PFSK-1 (cell line): ENCODE results near the gene TRPV3.

Experiments
- FOXP2 ChIP-seq: optimal IDR thresholded peaks from 2 replicates; pipeline ENCODE3; 2011; ENCODE audit warnings: borderline replicate concordance, control low read depth, inconsistent platforms; ENCODE audit not compliant: insufficient read depth; ENCODE audit errors: extremely low read length, extremely low read depth
- POLR2AphosphoS5 ChIP-seq: IDR thresholded peaks from 2 replicates; pipeline ENCODE4 v1.6.1; 2012; ENCODE audit warnings: low read depth, mild to moderate bottlenecking, control low read depth, low read length, moderate library complexity
- REST ChIP-seq, 2 experiments: IDR thresholded peaks; 2 replicates each; pipeline versions ENCODE4 v1.6.1 to v1.8.0; 2011 to 2012; ENCODE audit warnings: low read depth in 2 of 2, low read length in 2 of 2, control low read depth in 1 of 2, inconsistent platforms in 1 of 2, mild to moderate bottlenecking in 1 of 2, moderate library complexity in 1 of 2; ENCODE audit not compliant: insufficient read depth in 1 of 2
- SIN3A ChIP-seq: IDR thresholded peaks from 2 replicates; pipeline ENCODE4 v1.6.1; 2012; ENCODE audit warnings: mild to moderate bottlenecking, low read length, moderate library complexity, borderline replicate concordance; ENCODE audit not compliant: insufficient read depth
- TAF1 ChIP-seq: IDR thresholded peaks from 2 replicates; pipeline ENCODE4 v1.6.1; 2012; ENCODE audit warnings: low read length, control low read depth, borderline replicate concordance; ENCODE audit not compliant: insufficient read depth

The TRPV3 gene

GRCh38 chr17:3551189-3551588 is 6.4 kb downstream of the TRPV3 start:
- TF ChIP-seq SIN3A (no peak), TAF1 (no peak), POLR2AphosphoS5 (no peak)

- TF ChIP-seq POLR2AphosphoS5 (no peak), REST (IDR thresholded peaks at IDR 0.05; ENCODE audit: insufficient read depth in 1 of 2, low read depth in 2 of 2, low read length in 2 of 2) (no peak), SIN3A (no peak), TAF1 (no peak), FOXP2 (no peak)
Measured at GRCh38 chr17:3549610-3550162, 7.9 kb downstream of the TRPV3 start.

GRCh38 chr17:3547628-3548027 is 10.0 kb downstream of the TRPV3 start:
- TF ChIP-seq REST (IDR thresholded peaks at IDR 0.05; ENCODE audit: insufficient read depth in 1 of 2, low read depth in 2 of 2, low read length in 2 of 2) (no peak), TAF1 (no peak), SIN3A (no peak), POLR2AphosphoS5 (no peak), FOXP2 (no peak)

- TF ChIP-seq FOXP2 (no peak), SIN3A (no peak), REST (IDR thresholded peaks at IDR 0.05; ENCODE audit: insufficient read depth in 1 of 2, low read depth in 2 of 2, low read length in 2 of 2) (no peak), TAF1 (no peak), POLR2AphosphoS5 (no peak)
Measured at GRCh38 chr17:3546997-3547396, 10.6 kb downstream of the TRPV3 start.

GRCh38 chr17:3546521-3546920 is 11.1 kb downstream of the TRPV3 start:
- TF ChIP-seq POLR2AphosphoS5 (no peak), TAF1 (no peak), SIN3A (no peak), FOXP2 (no peak), REST (IDR thresholded peaks at IDR 0.05; ENCODE audit: insufficient read depth in 1 of 2, low read depth in 2 of 2, low read length in 2 of 2) (no peak)
